Right kidney (tissue), 1 donor: Measurements from ENCODE around the gene CASP2.
A peak's percentile ranks its signal among the peaks of the same experiment; 100 is the strongest.
"Not testable (repeated sequence)": the region's sequence is repeated elsewhere in the genome, so short reads cannot be mapped to it uniquely, and the experiment has no call there.

ENCODE experiments used
- DNase-seq: peaks from one replicate; pipeline ENCODE4 v3.0.0-alpha.2; 2016

The CASP2 gene

GRCh38 chr7:143263266-143264195, 24.6 kb upstream of the CASP2 start, which contains the start of gene GSTK1:
Gene GSTK1, plus strand, starts transcription at chr7:143263441. Its CDS starts 73 bp downstream, at chr7:143263514.
- peak; percentile 81 for DNase-seq

GRCh38 chr7:143264196-143264568, 24.0 kb upstream of the CASP2 start:
- DNase-seq, result not testable (repeated sequence)

- no peak for DNase-seq
Observed at GRCh38 chr7:143265017-143265693, 23.0 kb upstream of the CASP2 start.

GRCh38 chr7:143269251-143269650, 18.9 kb upstream of the CASP2 start:
- DNase-seq, result no peak

GRCh38 chr7:143271240-143271639, 16.9 kb upstream of the CASP2 start:
- no peak for DNase-seq

GRCh38 chr7:143272871-143273270, 15.3 kb upstream of the CASP2 start:
- DNase-seq, result no peak

GRCh38 chr7:143279186-143280098, 8.7 kb upstream of the CASP2 start:
- no peak for DNase-seq

DNA sequence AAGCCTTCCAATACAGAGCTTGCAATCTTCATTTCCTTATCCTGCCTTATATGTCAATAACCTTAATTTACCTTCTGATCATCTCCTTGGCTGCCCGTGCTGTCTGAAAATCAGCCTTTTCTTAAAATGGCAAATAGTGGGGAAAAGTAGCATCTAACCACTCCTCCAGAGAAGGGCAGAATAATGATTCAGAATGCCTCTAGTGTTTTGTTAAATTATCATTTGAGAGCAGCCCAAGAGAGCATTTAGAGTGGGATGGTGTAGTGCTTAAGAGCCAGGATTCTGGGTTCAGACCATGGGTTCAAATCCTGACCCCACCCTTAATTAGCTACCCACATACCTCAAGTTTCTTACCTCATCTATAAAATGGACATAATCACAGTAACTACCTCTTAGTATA, 8.0 kb upstream of the CASP2 start:
- no peak for DNase-seq

- DNase-seq, result no peak
Observed at GRCh38 chr7:143280566-143280965, 7.6 kb upstream of the CASP2 start.

GRCh38 chr7:143281529-143281928, 6.6 kb upstream of the CASP2 start:
- no peak for DNase-seq

DNA sequence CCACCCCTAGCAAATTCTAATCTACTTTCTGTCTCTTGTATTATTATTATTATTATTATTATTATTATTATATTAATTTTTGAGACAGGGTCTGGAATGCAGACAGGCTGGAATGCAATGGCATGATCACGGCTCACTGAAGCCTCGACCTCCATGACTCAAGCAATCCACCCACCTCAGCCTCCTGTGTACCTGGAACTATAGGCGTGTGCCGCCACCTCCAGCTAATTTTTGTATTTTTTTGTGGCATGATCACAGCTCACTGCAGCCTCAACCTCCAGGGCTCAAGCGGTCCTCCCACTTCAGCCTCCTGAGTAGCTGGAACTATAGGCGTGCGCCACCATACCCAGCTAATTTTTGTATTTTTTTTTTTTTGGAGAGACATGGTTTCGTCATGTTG, 6.0 kb upstream of the CASP2 start:
- no peak for DNase-seq

- no peak for DNase-seq
Observed at GRCh38 chr7:143283381-143283780, 4.8 kb upstream of the CASP2 start.

- DNase-seq, result peak; percentile 71
Observed at GRCh38 chr7:143284591-143285469, 3.3 kb upstream of the CASP2 start, which contains the start of gene TMEM139. Gene TMEM139, plus strand, starts transcription at chr7:143284958. Its CDS starts 1,000 bp downstream, at chr7:143285958.

GRCh38 chr7:143285470-143285778, 2.7 kb upstream of the CASP2 start:
- DNase-seq, result no peak

- DNase-seq, result no peak
Observed at GRCh38 chr7:143285806-143286521, 2.2 kb upstream of the CASP2 start.

DNA sequence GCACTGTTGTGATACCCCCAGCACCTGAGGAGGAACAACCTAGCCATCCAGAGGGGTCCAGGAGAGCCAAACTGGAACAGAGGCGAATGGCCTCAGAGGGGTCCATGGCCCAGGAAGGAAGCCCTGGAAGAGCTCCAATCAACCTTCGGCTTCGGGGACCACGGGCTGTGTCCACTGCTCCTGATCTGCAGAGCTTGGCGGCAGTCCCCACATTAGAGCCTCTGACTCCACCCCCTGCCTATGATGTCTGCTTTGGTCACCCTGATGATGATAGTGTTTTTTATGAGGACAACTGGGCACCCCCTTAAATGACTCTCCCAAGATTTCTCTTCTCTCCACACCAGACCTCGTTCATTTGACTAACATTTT, 1.6 kb upstream of the CASP2 start:
- no peak for DNase-seq

- DNase-seq, result peak; percentile 41
Observed at GRCh38 chr7:143287339-143287934, 714 bp upstream of the CASP2 start.

DNA sequence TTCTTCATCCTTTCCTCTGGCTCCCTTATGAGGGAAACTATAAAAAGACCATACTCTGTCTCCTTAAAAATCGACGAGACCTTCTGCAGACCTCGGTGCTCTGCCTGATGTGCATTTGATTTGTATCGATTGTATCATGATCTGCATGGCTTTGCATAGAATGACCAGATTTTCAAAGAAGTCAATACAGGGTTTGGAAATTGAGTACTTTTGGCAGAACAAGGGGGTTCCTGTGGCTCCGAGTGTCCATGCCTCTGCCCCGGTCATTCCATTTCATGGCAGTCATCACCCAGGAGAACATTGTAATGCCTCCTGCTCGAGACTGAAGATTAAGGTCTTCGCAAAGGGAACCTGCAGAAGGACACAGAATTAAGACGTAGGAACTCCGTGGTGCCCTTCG, 685 bp downstream of the CASP2 start:
- no peak for DNase-seq

GRCh38 chr7:143289421-143289820, 1.3 kb downstream of the CASP2 start:
- no peak for DNase-seq

DNA sequence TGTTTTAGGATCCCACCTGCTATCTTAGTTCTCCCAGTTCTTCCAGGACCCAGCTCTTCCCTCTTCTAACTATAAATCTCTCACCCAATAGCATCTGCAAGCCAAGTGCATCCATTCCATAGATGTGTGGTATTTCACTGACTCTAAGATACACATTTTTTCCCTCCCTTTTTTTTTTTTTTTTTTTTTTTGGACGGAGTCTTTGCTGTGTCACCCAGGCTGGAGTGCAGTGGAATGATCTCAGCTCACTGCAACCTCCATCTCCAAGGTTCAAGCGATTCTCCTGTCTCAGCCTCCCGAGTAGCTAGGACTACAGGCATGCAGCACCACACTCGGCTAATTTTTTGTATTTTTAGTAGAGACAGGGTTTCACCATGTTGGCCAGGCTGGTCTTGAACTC, 1.7 kb downstream of the CASP2 start:
- DNase-seq, result not testable (repeated sequence)

- DNase-seq, result no peak
Observed at GRCh38 chr7:143290293-143290692, 2.1 kb downstream of the CASP2 start.
